Activated T-cell treated with anti-CD3 and anti-CD28 coated beads, Interleukin-2, amount 50 U/mL, for 24 hours (primary cell): ENCODE results near the gene ZNF618.

Source experiments
- DNase-seq: peaks from one replicate; pipeline ENCODE4 v3.0.0-alpha.2; 2020
- H3K27ac Mint-ChIP-seq: 2 replicates; pipeline ENCODE4 v1.8.0; 2020; ENCODE audit warnings: mild to moderate bottlenecking, mixed read lengths
- H3K27me3 Mint-ChIP-seq: 2 replicates; pipeline ENCODE4 v1.8.0; 2020; ENCODE audit warnings: mixed read lengths
- H3K36me3 Mint-ChIP-seq: 2 replicates; pipeline ENCODE4 v1.8.0; 2020; ENCODE audit warnings: low read depth, mixed read lengths
- H3K4me1 Mint-ChIP-seq: 2 replicates; pipeline ENCODE4 v1.8.0; 2020; ENCODE audit warnings: low read depth, mixed read lengths
- H3K4me3 Mint-ChIP-seq: 2 replicates; pipeline ENCODE4 v1.8.0; 2020; ENCODE audit warnings: mild to moderate bottlenecking, moderate library complexity, mixed read lengths
- H3K9me3 Mint-ChIP-seq: 2 replicates; pipeline ENCODE4 v1.8.0; 2020; ENCODE audit warnings: mixed read lengths

The ZNF618 gene

GRCh38 chr9:113958556-113958955 lies 82.4 kb downstream of the ZNF618 start:
- no peaks in the 10 kb centered on the region for H3K27me3 Mint-ChIP-seq

DNA sequence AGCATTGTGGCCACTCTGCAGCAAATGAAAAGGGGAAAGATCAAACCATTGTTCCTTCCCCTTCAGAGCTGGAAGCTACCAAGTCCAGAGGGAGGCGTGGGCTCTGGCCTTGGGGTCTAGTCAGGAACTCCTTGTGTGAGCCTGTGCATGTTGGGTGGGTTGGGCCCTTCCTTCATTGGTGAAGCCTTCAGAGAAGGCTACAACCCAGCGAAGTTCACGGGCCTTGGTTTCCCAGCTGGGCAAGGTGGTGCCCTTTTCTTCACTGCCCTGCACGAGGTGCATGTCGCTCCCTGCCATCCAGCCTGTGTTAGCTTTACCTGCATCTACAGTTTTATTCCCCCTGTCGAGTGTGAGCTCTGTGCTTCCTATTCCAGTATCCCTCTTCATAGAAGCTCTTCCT lies 84.7 kb downstream of the ZNF618 start:
- no peak overlapping the region for H3K27ac Mint-ChIP-seq

More at GRCh38 chr9:113958556-113958955, 82.4 kb downstream of the ZNF618 start:
- Mint-ChIP-seq H3K9me3 (no peaks in the 10 kb centered on the region), H3K36me3 (no peaks in the 10 kb centered on the region), H3K27ac (no peak overlapping the region), H3K4me1 (no peaks in the 10 kb centered on the region), H3K4me3 (no peak overlapping the region)
- DNase-seq: no peak

GRCh38 chr9:113962396-113962795 lies 86.3 kb downstream of the ZNF618 start:
- no peak for DNase-seq
- Mint-ChIP-seq H3K4me3 (no peak overlapping the region), H3K27me3 (no peaks in the 10 kb centered on the region), H3K9me3 (no peaks in the 10 kb centered on the region), H3K36me3 (no peaks in the 10 kb centered on the region), H3K27ac (no peak overlapping the region), H3K4me1 (no peaks in the 10 kb centered on the region)

More for the DNA sequence above, 84.7 kb downstream of the ZNF618 start:
- Mint-ChIP-seq H3K36me3 (no peaks in the 10 kb centered on the region), H3K9me3 (no peaks in the 10 kb centered on the region), H3K4me3 (no peak overlapping the region), H3K4me1 (no peaks in the 10 kb centered on the region), H3K27me3 (no peaks in the 10 kb centered on the region)
- no peak for DNase-seq

DNA sequence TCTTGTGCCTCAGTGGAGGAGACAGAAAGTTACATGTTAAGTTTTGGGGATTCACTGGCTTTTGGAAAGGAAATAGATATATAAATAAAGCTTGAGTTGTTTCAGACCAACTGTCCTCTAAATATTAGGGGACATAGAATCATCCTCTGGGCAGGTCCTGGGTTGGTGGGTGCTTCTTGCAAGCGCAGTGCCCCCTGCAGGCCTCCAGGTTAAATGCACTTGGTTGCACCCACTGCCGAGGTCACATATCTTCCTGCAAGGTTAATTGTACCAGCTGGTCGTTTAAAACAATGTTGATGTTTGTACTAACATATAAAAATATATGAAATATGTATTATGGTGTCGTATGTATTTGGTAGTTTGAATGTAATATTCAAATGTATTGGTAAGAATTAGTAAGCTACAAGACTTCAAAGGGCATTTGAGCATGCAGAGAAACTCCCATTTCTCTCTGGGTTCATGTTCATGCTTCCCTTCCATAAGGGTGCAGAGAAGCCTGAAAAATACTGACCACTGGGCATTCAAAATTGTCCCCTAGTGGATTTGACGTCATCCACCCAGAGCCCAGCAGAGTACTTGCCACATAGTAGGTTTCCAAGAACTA lies 87.0 kb downstream of the ZNF618 start:
- Mint-ChIP-seq H3K27ac (no peak overlapping the region), H3K36me3 (no peaks in the 10 kb centered on the region), H3K9me3 (no peaks in the 10 kb centered on the region), H3K4me3 (no peak overlapping the region), H3K4me1 (no peaks in the 10 kb centered on the region), H3K27me3 (no peaks in the 10 kb centered on the region)
- DNase-seq: no peak

GRCh38 chr9:113963696-113964494 lies 87.8 kb downstream of the ZNF618 start:
- Mint-ChIP-seq H3K27me3 (no peaks in the 10 kb centered on the region), H3K27ac (no peak overlapping the region), H3K36me3 (no peaks in the 10 kb centered on the region), H3K9me3 (no peaks in the 10 kb centered on the region), H3K4me3 (no peak overlapping the region), H3K4me1 (no peaks in the 10 kb centered on the region)
- no peak for DNase-seq

DNA sequence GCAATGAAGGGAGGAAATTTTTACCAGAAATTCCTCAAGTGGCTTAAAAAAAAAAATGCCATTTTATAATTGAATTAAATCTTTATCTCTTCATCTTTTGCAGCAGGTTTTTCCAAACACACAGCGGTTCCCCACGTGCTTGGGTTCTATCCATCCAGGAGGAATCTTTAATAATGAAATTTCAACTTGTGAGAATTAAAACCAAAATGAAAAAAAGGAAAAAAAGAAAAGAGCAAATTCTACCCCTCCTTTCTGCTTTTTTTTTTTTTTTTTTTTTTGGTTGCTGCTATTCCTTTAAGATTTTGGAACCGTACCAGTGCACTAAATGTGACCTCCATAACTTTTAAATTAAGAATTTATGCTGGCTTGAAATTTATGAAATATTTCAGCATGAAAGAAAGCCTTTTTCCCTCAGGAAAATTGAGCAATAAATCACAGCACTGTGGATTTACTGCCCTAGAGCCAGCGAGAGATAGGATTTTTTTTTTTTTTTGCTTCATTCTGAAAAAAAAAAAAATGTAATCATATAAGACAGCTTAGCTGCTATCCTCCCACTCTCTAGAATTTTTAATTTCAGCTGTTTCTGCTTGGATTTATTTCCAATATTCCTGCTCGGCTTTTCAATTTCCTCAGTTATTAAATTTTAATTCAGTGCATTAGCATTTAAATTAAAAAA lies 88.5 kb downstream of the ZNF618 start:
- no peak overlapping the region for H3K4me3 Mint-ChIP-seq
- DNase-seq: no peak
- H3K27me3 Mint-ChIP-seq: no peaks in the 10 kb centered on the region
- no peaks in the 10 kb centered on the region for H3K36me3 Mint-ChIP-seq
- no peaks in the 10 kb centered on the region for H3K4me1 Mint-ChIP-seq
- no peaks in the 10 kb centered on the region for H3K9me3 Mint-ChIP-seq
- H3K27ac Mint-ChIP-seq: no peak overlapping the region

DNA sequence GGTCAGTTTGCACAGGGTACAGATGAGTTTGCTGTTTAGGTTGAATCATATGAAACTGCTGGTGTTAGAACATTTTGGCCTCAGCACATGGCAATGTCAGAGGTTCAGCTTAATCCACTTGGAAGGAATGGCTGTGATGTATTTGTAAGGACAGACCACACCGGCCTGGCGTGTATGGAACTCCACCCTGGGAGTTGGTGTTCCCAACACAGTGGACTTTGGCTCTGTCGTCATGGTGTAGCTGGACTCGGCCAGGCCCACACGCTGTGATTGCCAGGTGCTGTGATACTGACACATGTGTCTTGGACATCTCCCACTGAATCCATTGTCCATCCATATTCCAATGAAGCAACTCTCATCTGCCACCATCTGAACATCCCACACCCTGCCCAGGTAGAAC lies 90.3 kb downstream of the ZNF618 start:
- no peaks in the 10 kb centered on the region for H3K9me3 Mint-ChIP-seq
- no peaks in the 10 kb centered on the region for H3K36me3 Mint-ChIP-seq
- H3K4me3 Mint-ChIP-seq: no peak overlapping the region
- no peak for DNase-seq
- H3K27me3 Mint-ChIP-seq: no peaks in the 10 kb centered on the region
- H3K4me1 Mint-ChIP-seq: no peaks in the 10 kb centered on the region
- H3K27ac Mint-ChIP-seq: no peak overlapping the region

DNA sequence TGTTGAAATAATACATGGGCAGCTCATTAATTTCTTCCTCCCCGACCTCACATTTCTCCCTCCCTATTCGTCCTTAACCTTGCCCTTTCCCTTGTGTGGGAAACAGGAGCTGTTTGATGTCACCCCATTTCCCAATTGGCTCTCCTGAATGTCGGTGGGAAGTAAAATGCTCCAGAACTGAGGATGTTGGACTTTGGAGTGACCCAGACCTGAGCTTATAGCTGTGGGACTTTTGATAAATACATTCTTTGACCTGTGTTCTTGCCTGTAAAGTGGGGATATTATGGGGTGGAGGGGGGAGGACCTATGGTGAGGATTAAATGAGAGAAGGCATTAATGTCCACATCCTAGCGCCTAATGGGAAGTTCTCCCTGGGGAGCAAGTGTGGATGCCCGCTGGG lies 91.3 kb downstream of the ZNF618 start:
- Mint-ChIP-seq H3K27me3 (no peaks in the 10 kb centered on the region), H3K4me1 (no peaks in the 10 kb centered on the region), H3K36me3 (no peaks in the 10 kb centered on the region), H3K27ac (no peak overlapping the region), H3K9me3 (no peaks in the 10 kb centered on the region), H3K4me3 (no peak overlapping the region)
- DNase-seq: no peak

DNA sequence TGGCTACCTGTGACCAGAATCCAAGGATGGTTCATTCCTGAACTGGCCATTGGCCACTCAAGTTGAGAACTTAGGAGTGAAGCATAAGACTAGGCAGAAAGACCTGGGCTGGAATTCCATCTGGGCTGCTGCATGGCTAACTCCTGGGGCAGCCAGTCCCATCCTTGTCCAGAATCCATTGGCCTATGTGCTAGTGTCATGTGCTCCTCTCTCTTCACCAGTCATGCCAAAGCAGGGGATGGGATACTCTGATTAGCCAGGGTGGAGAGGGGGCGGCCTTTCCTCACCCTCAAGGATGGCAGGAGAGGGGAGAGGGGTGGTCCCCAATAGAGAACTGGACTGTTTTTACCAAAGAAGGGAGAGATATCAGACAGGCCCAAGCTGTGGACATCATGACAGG lies 93.2 kb downstream of the ZNF618 start:
- H3K27ac Mint-ChIP-seq: no peak overlapping the region
- H3K4me1 Mint-ChIP-seq: no peaks in the 10 kb centered on the region
- no peak overlapping the region for H3K4me3 Mint-ChIP-seq

DNA sequence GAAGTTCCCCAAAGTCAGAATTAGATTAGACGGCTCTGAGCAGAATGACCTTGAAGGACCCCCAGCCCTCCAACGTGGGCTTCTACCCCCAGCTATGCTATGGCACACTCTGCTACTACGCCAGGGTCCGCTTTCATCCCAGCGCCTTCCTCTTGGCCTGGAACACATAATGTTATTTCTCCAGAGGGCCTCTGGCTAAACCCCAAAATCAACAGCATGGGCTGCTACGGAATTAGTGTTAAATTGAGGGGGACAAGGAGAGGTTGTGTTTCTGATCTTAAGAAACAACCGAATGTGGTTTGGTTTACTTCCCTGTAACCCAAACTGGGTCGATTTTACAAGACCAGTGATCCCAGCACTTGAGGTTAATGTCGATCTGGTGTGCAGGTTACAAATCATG lies 97.1 kb downstream of the ZNF618 start:
- Mint-ChIP-seq H3K27me3 (no peaks in the 10 kb centered on the region), H3K4me3 (no peak overlapping the region), H3K27ac (no peak overlapping the region), H3K9me3 (no peaks in the 10 kb centered on the region), H3K4me1 (no peaks in the 10 kb centered on the region), H3K36me3 (no peaks in the 10 kb centered on the region)
- DNase-seq: no peak

More for the DNA sequence above, 93.2 kb downstream of the ZNF618 start:
- no peaks in the 10 kb centered on the region for H3K36me3 Mint-ChIP-seq
- H3K9me3 Mint-ChIP-seq: no peaks in the 10 kb centered on the region
- no peaks in the 10 kb centered on the region for H3K27me3 Mint-ChIP-seq
- no peak for DNase-seq

GRCh38 chr9:113973963-113974413 lies 97.9 kb downstream of the ZNF618 start:
- no peak for DNase-seq
- Mint-ChIP-seq H3K27me3 (no peaks in the 10 kb centered on the region), H3K27ac (no peak overlapping the region), H3K9me3 (no peaks in the 10 kb centered on the region), H3K36me3 (no peaks in the 10 kb centered on the region), H3K4me3 (no peak overlapping the region), H3K4me1 (no peaks in the 10 kb centered on the region)

GRCh38 chr9:113976915-113977314 lies 100.8 kb downstream of the ZNF618 start:
- Mint-ChIP-seq H3K9me3 (no peaks in the 10 kb centered on the region), H3K27me3 (no peaks in the 10 kb centered on the region), H3K4me3 (no peak overlapping the region), H3K36me3 (no peaks in the 10 kb centered on the region), H3K27ac (no peak overlapping the region), H3K4me1 (no peaks in the 10 kb centered on the region)
- DNase-seq: no peak

GRCh38 chr9:113978725-113979342 lies 102.7 kb downstream of the ZNF618 start:
- no peaks in the 10 kb centered on the region for H3K36me3 Mint-ChIP-seq
- H3K4me3 Mint-ChIP-seq: no peak overlapping the region
- no peak for DNase-seq
- H3K27me3 Mint-ChIP-seq: no peaks in the 10 kb centered on the region
- no peaks in the 10 kb centered on the region for H3K4me1 Mint-ChIP-seq
- no peaks in the 10 kb centered on the region for H3K9me3 Mint-ChIP-seq
- no peak overlapping the region for H3K27ac Mint-ChIP-seq

DNA sequence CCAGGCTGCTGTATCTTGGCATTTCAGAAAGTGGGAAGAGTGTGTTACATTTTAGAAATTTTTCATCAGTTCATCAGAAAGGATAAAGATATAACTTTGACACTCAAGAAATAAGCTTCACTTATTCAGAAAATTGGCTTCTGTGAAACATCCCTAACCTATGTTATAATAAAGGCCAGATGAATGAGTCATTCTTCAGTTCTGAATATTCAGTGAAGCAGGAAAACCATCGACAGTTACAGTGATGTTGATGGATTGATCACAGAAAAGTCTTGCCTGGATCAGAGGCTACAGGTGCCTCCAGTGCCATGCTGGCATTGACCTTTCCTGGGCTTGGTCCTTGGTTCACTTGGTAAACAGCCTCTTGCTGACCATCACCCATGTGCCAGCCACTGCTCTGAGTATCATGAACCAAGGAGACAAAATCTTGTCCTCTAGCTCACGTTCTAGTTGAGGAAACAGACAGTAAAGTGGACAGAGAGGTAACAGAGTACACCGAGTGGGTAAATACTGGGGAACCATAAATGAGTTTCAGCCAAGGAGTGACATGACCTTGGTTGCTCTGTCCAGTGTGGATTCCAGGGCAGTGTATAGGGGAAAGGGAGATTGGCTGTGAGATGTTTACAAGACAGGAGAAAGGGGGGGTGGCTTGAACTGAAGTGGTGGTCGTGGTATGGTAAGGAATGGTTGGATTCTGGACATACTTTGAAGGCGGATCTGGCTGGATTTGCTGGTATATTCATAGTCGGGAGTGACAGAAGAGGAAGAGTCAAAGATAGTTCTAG lies 103.4 kb downstream of the ZNF618 start:
- H3K4me3 Mint-ChIP-seq: no peak overlapping the region
- no peaks in the 10 kb centered on the region for H3K36me3 Mint-ChIP-seq
- no peaks in the 10 kb centered on the region for H3K4me1 Mint-ChIP-seq
- no peak overlapping the region for H3K27ac Mint-ChIP-seq
- DNase-seq: no peak
- H3K27me3 Mint-ChIP-seq: no peaks in the 10 kb centered on the region
- H3K9me3 Mint-ChIP-seq: no peaks in the 10 kb centered on the region
